ENCODE results near the gene LRRN4. TPM values are rescaled to one million over a fixed set of nuclear protein-coding genes. Genes with fewer than 3 reads are reported as not detected.

Gene LRRN4
- total and polyA plus RNA-seq, 2 of the 8 experiments (the other 6 are each of a cell fraction or from before 2014, with no cell fraction given): 0.21 to 0.89 TPM

- TF ChIP-seq, protein P1, sequence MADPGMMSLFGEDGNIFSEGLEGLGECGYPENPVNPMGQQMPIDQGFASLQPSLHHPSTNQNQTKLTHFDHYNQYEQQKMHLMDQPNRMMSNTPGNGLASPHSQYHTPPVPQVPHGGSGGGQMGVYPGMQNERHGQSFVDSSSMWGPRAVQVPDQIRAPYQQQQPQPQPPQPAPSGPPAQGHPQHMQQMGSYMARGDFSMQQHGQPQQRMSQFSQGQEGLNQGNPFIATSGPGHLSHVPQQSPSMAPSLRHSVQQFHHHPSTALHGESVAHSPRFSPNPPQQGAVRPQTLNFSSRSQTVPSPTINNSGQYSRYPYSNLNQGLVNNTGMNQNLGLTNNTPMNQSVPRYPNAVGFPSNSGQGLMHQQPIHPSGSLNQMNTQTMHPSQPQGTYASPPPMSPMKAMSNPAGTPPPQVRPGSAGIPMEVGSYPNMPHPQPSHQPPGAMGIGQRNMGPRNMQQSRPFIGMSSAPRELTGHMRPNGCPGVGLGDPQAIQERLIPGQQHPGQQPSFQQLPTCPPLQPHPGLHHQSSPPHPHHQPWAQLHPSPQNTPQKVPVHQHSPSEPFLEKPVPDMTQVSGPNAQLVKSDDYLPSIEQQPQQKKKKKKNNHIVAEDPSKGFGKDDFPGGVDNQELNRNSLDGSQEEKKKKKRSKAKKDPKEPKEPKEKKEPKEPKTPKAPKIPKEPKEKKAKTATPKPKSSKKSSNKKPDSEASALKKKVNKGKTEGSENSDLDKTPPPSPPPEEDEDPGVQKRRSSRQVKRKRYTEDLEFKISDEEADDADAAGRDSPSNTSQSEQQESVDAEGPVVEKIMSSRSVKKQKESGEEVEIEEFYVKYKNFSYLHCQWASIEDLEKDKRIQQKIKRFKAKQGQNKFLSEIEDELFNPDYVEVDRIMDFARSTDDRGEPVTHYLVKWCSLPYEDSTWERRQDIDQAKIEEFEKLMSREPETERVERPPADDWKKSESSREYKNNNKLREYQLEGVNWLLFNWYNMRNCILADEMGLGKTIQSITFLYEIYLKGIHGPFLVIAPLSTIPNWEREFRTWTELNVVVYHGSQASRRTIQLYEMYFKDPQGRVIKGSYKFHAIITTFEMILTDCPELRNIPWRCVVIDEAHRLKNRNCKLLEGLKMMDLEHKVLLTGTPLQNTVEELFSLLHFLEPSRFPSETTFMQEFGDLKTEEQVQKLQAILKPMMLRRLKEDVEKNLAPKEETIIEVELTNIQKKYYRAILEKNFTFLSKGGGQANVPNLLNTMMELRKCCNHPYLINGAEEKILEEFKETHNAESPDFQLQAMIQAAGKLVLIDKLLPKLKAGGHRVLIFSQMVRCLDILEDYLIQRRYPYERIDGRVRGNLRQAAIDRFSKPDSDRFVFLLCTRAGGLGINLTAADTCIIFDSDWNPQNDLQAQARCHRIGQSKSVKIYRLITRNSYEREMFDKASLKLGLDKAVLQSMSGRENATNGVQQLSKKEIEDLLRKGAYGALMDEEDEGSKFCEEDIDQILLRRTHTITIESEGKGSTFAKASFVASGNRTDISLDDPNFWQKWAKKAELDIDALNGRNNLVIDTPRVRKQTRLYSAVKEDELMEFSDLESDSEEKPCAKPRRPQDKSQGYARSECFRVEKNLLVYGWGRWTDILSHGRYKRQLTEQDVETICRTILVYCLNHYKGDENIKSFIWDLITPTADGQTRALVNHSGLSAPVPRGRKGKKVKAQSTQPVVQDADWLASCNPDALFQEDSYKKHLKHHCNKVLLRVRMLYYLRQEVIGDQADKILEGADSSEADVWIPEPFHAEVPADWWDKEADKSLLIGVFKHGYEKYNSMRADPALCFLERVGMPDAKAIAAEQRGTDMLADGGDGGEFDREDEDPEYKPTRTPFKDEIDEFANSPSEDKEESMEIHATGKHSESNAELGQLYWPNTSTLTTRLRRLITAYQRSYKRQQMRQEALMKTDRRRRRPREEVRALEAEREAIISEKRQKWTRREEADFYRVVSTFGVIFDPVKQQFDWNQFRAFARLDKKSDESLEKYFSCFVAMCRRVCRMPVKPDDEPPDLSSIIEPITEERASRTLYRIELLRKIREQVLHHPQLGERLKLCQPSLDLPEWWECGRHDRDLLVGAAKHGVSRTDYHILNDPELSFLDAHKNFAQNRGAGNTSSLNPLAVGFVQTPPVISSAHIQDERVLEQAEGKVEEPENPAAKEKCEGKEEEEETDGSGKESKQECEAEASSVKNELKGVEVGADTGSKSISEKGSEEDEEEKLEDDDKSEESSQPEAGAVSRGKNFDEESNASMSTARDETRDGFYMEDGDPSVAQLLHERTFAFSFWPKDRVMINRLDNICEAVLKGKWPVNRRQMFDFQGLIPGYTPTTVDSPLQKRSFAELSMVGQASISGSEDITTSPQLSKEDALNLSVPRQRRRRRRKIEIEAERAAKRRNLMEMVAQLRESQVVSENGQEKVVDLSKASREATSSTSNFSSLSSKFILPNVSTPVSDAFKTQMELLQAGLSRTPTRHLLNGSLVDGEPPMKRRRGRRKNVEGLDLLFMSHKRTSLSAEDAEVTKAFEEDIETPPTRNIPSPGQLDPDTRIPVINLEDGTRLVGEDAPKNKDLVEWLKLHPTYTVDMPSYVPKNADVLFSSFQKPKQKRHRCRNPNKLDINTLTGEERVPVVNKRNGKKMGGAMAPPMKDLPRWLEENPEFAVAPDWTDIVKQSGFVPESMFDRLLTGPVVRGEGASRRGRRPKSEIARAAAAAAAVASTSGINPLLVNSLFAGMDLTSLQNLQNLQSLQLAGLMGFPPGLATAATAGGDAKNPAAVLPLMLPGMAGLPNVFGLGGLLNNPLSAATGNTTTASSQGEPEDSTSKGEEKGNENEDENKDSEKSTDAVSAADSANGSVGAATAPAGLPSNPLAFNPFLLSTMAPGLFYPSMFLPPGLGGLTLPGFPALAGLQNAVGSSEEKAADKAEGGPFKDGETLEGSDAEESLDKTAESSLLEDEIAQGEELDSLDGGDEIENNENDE (IDR thresholded peaks at IDR 0.05; ENCODE audit: insufficient replicate concordance, low read length): no peak
- TF ChIP-seq RXRA (IDR thresholded peaks at IDR 0.05; ENCODE audit: insufficient read depth, low read depth, low read length): no peak
- TF ChIP-seq ATF2 (IDR thresholded peaks at IDR 0.05; ENCODE audit: low read length): no peak
- TF ChIP-seq RNF2 (IDR thresholded peaks at IDR 0.05; ENCODE audit: borderline replicate concordance, low read depth, low read length, missing control alignments, poor library complexity, severe bottlenecking): no peak
- TF ChIP-seq NANOG (IDR thresholded peaks at IDR 0.05; ENCODE audit: insufficient read depth, low read depth, low read length, poor library complexity, severe bottlenecking): no peak
- TF ChIP-seq KDM4A (IDR thresholded peaks at IDR 0.05; ENCODE audit: low read depth, low read length, severe bottlenecking): no peak
- TF ChIP-seq, protein P2, sequence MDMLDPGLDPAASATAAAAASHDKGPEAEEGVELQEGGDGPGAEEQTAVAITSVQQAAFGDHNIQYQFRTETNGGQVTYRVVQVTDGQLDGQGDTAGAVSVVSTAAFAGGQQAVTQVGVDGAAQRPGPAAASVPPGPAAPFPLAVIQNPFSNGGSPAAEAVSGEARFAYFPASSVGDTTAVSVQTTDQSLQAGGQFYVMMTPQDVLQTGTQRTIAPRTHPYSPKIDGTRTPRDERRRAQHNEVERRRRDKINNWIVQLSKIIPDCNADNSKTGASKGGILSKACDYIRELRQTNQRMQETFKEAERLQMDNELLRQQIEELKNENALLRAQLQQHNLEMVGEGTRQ (IDR thresholded peaks at IDR 0.05; ENCODE audit: low read length): no peak
- TF ChIP-seq SP4 (IDR thresholded peaks at IDR 0.05; ENCODE audit: low read length): no peak
Measured at GRCh38 chr20:6094565-6094964, 40.7 kb upstream of the LRRN4 start (continued).

Data from H1 (cell line).